Measurements from ENCODE around the gene DTYMK.

DTYMK gene

DNA sequence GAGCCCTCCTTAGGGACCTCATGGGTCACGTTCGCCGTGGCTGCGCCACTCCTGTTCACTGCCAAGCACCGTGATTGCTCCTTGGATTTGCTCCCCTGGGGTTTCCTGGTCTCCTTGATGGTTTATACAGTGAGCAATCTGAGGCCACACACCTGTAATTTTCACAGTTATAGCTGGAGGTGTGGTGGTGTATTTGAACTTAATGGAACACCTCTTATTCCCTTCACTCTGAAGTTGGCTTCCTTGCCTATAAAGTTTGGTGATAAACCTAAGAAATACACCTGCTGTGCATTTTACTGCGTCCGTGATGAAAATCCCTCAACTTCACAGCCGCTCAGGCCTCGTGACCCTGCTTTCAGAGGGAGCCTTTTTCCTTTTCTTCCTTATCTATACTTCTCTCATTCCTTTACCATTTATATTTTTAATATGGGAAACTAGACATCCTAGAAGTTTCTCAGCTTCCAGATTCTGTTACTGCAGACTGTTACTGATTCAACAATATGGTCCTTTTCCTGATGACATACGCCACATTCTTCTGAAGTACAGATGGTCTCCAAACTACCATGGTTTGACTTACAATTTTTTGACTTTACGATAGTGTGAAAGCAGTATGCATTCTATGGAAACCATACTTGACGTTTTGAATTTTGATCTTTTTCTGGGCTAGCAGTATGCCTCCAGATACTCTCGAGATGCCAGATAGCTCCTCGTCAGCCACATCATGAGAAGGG, 40.5 kb downstream of the DTYMK start:
- no peak for DNase-seq

GRCh38 chr2:241645056-241645914, 41.3 kb downstream of the DTYMK start:
- no peak for DNase-seq

- no peak for DNase-seq
Observed at GRCh38 chr2:241641631-241642030, 45.0 kb downstream of the DTYMK start.

DNA sequence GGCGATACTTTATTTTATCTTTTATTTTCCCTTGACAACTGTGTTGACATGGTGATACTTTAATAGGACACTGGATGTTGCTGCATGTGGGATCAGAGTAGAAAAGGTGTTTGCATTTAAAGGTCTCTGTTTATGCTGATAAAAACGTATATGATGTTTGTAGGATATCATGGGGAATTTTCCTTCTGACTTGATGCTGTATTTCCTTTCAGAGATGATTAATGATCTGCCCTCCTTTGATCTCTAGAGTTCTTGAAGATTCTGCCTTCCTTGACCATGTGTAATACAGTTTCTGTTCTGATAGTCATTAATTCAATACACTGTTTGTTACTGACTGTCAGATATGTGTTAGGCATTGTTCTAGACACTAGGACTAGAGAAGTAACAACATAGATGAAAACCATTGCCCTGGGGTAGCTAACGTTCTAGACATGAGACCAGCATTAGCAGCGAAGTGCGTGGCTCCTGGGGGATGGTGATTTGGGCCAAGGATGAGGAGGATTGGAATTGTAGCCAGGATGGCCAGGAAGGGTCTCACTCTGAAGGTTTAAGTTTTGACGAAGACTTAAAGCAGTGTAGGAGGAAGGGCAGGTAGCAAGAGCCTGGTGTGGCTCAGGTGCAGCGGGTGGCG, 46.3 kb downstream of the DTYMK start:
- DNase-seq: no peak

GRCh38 chr2:241639385-241639784, 47.2 kb downstream of the DTYMK start:
- DNase-seq: no peak

- DNase-seq: no peak
Observed at GRCh38 chr2:241638940-241639339, 47.7 kb downstream of the DTYMK start.

- DNase-seq: peak; percentile 44
Observed at GRCh38 chr2:241637795-241638660, 48.6 kb downstream of the DTYMK start.

GRCh38 chr2:241637018-241637794, 49.4 kb downstream of the DTYMK start, which contains the start of the genes ATG4B and THAP4:
Gene ATG4B, plus strand, starts transcription at chr2:241637693. Its CDS starts 22 bp downstream, at chr2:241637715.
Gene THAP4, minus strand, starts transcription at chr2:241637158. Its CDS starts 141 bp downstream, at chr2:241637017.
- peak; percentile 96 for DNase-seq

- peak; percentile 65 for DNase-seq
Observed at GRCh38 chr2:241636182-241637017, 50.2 kb downstream of the DTYMK start.

GRCh38 chr2:241635756-241636155, 50.9 kb downstream of the DTYMK start:
- DNase-seq: peak; percentile 14

DNA sequence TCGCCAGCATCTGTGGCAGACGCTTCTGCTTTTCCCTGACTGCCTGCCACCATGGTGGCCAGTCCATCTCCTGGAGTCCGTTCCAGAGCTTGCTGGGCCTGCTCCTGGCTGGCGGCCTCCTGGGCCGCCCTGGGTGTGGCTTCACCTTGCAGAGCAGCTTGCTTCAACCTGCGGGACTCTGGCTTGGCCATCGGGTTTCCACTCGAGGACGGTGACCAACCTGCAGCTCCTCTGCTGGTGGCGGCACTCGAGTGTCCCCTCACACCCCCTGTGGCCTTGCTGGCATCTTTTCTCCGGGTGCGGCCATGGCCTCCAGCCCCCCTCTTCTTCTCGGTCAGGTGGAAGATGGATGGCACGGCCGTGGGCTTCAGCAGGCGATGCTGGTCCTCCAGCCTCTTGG, 53.1 kb downstream of the DTYMK start:
- no peak for DNase-seq

- DNase-seq: no peak
Observed at GRCh38 chr2:241632478-241633325, 53.9 kb downstream of the DTYMK start.

DNA sequence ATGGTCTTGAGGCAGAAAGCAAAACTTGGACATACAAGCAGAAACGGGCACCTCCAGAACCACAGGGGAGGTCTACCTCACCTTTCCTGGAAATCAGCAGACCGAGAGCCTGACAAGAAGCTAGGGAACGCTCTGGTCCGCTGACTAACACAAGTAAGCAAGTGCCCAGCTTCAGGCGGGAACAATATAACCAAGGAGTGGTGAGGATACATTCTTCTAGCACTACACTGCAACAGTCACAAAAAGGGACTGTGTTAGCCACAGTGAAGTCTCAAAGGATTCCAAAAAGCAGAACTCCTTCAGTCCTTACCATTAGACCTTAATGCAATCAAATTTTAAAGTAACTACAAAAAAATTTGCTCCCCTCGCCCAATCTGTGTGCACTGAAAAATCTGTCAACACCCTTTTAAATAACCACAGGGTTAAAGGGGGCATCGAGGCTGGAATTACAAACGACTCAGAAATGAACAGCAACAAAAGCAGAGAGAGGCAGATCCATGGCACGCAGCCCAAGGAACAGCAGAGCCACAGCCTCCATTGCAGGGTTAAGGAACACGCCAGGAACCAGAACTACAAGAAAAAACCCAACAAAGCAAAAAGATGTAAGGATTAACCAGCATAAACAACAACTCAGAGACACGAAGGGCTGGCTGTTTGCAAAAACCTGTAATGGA, 56.7 kb downstream of the DTYMK start:
- no peak for DNase-seq

GRCh38 chr2:241627675-241628074, 58.9 kb downstream of the DTYMK start:
- no peak for DNase-seq

Data from eye (tissue), 1 donor.